NCI-H1417 (cell line): ENCODE measurements around the gene RAPGEF2.

ENCODE experiments used
- DNase-seq, 3 experiments: peaks; one replicate each; lab custom pipeline; 2025; lab: John Stamatoyannopoulos, UW

RAPGEF2 gene

DNA sequence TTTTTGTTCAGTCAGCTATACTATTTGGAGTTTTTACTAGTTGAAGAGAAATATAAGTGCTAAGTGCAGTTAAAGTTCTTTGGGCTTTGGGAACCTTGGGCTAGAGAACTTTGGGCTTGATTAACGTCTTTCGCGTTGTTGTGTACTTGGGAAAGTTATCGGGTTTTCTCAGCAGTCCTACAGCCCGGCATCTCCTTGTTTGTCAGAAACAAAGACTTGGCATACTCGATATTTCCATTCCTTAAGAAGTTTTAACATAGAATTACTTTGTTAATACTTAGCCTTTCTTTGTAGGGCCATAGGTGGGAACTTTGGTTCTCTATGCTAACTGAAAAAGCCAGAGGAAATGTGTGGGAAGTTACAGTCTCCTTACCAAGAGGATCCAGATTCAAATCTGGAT lies 28.7 kb downstream of the RAPGEF2 start:
- DNase-seq = no peak

- DNase-seq = no peak
Measured at GRCh38 chr4:159134429-159134828, 31.6 kb downstream of the RAPGEF2 start.

DNA sequence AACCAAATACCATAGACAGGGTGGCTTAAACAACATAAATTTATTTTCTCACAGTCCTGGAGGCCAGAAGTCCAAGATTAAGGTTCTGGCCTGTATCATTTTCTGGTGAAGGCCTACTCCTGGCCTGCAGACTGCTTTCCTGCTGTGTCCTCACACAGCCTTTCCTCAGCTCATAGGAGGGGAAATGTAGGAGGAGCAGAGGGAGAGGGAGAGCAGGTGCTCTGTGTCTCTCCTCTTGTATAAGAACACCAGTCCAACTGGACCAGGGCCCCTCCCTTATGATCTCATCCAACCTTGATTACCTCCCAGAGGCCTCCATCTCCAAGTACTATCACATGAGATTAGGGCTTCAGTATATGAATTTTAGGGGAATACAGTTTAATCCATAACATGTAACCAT lies 34.3 kb downstream of the RAPGEF2 start:
- peak; percentile 3 to 85 (median 61) for DNase-seq

- DNase-seq = no peak
Measured at GRCh38 chr4:159138436-159138835, 35.6 kb downstream of the RAPGEF2 start.

DNA sequence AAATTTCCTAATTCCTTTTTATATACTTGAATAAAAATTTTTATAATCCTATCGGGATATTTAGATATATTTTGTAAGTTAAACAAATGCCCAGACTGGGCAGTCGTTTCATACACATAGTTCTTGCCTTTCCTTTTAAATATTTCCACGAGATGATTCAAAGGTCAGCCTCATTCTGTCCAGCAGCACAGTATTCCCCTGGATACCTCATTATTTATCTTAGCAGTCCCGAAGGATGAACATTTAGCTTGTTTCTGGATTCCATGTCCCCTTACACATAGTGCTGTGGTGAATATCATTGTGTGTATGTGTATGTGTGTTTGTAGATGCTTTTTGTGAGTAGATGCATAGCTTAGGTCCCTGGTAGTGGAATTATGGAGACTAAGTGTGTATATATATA lies 38.3 kb downstream of the RAPGEF2 start:
- DNase-seq = no peak

- peak in 1 of 3 experiments; percentile 7 for DNase-seq
Measured at GRCh38 chr4:159142241-159142640, 39.4 kb downstream of the RAPGEF2 start.

DNA sequence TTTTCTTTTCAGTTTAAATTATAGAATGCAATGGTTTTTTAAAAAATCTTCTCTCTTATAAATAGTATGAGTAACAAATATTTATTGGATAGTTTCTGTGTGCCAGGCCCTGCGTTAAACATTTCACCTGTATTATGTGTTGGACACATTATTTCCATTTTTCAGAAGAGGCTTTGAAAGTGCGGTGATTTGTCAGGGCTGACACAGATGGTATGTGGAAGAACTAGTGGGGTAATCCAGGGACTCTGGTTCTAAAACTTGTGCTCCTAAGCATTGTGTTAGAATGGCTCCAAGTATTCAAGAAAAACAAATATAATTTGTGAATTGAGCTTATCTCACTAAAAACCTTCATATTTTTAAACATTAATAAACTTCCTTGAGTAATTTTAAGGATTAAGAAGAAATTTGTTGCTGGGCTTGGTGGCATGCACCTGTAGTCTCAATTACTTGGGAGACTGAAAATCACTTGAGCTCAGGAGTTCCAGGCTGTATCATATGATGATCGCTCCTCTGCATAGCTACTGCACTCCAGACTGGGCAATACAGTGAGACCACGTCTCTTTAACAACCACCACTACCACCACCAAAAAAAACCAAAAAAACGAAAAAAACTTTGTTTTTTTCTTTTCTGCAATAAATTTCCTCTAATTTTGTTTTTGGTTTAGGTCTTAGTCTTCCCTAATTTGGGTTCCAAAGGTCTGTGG lies 40.0 kb downstream of the RAPGEF2 start:
- no peak for DNase-seq

DNA sequence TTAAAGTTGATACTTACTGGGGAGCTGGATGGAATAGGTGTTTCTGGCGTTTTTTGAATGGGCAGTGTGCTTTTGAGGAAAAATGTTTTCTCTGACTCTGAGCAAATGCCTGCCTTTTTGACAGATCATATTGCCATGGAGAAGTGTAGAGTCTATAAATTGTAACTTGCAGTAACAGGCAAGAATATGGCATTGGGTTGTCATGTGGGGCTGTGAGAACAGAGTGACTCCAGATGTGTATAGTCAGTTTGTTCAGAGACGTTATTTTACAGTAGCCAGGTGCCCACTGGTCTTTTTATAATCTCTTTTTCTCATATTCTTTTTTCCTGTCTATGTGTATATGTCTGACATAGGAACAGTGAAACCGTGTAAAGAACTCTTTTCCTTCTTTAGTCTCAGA lies 40.8 kb downstream of the RAPGEF2 start:
- DNase-seq = no peak

DNA sequence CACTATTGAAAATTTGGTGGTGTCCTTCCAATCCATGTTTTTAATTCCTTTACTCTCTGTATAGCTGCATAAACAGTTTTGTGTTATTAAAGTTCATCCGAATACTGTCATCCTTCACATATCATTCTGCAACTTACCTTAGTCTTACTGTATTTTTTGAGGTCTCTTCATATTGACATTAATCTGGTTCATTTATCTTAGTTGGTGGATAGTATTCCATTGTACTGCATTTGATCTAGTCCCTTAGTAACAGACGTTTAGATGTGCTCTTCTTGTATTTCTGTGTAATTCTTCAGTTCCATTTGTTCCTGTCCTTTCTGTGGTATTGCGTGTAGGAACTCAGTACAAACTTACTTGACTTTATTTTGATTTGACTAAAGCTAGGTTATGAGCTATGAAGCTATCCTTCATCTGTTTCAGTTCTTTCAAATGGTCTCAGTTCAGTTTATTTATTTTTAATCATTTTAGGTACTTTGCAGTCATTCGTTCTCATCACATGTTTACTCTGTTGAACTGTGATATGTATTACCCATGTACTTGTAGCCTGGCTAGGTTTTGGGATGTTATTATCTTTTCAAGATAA lies 41.3 kb downstream of the RAPGEF2 start:
- no peak for DNase-seq

- no peak for DNase-seq
Measured at GRCh38 chr4:159145318-159145991, 42.6 kb downstream of the RAPGEF2 start.

DNA sequence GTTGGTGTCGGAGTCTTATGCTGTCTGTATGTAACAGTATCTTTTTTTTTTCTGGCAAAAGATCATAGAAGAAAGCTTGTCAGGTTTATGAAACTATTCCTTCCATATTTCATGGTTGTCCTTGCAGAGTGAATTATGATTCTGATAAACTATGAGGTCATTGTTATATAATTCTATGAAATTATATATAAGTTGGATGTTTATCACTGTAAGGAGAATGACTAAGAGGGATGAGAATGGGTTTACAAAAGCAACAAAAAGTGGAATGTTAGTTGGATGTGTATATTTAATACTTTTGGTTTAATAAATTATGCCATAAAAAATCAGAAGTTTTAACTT lies 43.1 kb downstream of the RAPGEF2 start:
- no peak for DNase-seq

GRCh38 chr4:159146488-159146887 lies 43.6 kb downstream of the RAPGEF2 start:
- DNase-seq = no peak

DNA sequence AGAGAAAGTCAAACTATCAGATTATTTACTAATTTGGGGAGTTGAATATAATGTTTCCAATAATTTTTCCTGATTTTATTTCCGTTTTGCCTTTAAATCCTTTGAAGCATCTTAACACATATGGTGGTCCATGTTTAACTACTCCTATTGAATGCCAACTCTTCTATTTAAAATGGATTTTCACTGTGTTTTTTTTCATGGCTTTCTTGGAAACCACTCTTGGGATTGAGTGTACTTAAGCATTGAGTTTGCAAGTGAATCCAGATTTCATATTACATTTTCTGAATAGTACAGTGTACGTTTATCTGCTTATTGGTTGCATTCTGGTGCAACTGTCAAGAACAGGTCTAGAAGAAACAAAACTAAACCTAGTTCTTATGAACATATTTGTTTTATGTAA lies 45.6 kb downstream of the RAPGEF2 start:
- no peak for DNase-seq

GRCh38 chr4:159149666-159150065 lies 46.8 kb downstream of the RAPGEF2 start:
- DNase-seq = no peak

DNA sequence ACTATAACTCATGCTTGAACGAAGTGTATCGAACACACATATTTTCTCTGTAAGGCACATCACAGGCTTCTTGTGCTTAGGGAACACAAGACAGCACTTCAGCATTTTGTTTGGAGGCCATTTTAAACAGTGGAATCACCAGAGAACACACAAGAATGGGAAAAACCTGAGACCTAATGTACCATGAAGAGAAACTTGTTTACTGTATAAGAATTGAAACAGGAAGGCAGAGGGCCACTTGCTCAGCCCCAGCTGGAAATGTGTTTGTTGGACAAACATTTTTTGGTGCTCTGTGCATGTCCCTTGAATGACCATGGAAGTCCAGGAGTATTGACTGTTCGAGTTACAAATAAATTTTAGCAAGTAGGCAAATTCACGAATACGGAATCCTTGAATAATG lies 47.5 kb downstream of the RAPGEF2 start:
- no peak for DNase-seq

- DNase-seq = no peak
Measured at GRCh38 chr4:159150821-159151390, 48.0 kb downstream of the RAPGEF2 start.

DNA sequence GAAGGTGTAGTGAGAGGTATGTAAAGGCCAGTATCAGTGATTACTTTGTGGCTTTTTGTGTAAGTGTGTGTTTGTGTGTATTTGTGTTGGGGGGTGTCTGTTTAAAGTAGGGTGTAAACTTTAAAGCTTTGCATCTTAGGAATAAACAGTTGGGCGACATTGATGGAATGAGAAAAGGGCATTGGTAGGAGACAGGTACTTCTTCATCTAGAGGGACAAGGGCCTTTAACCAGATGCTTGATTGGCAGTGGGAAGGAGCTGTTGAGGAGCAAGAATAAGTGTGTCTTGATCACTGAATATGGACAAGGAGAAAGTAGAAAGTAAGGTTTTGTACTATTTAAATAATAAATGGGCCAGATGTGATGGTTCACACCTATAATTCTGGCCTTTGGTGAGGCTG lies 48.8 kb downstream of the RAPGEF2 start:
- no peak for DNase-seq

- no peak for DNase-seq
Measured at GRCh38 chr4:159152181-159152580, 49.3 kb downstream of the RAPGEF2 start.

DNA sequence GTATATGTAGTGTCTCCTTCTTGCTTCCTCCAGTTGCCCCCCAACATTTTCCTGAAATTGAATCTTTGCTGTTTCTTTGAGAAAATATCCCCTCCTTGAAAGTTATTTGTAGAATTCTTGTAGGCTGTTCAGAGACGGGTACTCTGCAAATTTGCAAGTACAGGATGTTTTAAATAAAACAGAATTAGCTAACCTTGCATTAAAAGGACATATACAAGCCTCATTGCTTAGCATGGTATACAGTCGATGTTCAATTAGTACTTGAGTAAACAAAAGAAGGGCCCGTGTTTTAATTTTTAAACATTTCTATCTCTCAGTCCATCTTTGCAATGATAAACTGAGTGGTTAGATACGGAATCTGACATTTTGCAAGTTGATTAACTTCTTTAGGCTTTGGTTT lies 50.8 kb downstream of the RAPGEF2 start:
- no peak for DNase-seq

DNA sequence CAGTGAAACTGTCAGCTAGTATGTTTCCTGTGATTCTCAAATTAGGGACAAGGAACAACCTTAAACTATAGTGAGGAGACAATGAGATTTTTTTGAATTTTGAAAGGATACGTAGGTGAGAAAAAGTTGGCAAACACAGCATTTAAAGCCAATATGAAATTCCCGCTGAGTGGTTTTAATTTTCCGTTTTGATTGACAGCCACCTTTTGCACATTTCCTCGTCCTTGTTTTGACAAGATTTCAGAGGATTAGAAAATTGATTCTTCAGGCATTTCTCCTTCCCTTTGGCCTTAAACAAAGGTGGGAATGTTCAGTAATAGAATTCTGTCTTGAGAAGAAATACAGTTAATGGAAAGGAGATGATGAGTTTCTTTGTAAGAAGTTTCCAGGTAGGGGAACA lies 52.2 kb downstream of the RAPGEF2 start:
- no peak for DNase-seq

DNA sequence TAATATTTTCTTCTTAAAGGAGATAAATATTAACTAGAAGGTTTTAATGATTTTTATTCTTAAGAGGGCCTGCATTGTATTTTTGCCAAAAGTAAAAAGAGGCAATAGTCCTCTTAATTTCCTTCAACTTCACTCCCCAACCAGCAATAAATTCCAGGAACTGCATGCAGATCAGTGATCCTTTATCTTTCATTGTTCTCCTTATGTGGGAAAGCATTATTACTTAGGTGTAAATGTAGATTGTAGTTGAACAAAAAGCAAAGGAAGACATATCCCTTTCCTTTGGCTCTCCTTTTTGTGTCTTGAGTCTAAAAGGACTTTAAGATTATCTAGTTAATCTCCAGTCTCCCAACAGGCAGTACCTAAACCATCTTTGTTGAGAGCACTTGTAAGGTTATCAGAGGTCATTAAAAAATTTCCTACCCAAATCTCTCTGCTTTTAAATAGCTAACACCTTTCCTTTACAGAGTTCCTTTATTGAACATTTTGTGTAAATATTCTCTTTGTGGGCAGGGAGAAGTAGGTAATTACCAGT lies 55.3 kb downstream of the RAPGEF2 start:
- peak in 1 of 3 experiments; percentile 42 for DNase-seq

- peak in 1 of 3 experiments; percentile 57 for DNase-seq
Measured at GRCh38 chr4:159158985-159159384, 56.1 kb downstream of the RAPGEF2 start.

DNA sequence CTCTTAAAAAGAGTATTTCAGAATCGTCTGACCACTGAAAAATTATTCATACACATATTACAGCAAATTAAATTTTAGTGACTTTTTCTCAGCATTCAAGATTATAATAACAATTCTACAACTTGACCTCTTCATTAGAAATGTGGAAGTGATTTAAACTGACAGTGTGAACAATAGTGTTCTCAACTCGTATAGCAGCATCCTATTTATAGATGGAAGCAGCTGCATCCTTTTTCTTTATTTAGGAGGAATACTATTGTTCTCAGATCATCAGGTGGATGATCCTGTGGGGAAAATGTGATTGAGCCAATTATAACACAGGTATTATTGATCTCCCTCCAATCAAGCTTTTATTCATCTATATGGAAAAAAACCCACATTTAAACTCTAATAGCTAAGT lies 56.7 kb downstream of the RAPGEF2 start:
- DNase-seq = peak in 2 of 3 experiments; percentile 27 to 85
